ENCODE data around the gene RTCB.

RTCB gene

DNA sequence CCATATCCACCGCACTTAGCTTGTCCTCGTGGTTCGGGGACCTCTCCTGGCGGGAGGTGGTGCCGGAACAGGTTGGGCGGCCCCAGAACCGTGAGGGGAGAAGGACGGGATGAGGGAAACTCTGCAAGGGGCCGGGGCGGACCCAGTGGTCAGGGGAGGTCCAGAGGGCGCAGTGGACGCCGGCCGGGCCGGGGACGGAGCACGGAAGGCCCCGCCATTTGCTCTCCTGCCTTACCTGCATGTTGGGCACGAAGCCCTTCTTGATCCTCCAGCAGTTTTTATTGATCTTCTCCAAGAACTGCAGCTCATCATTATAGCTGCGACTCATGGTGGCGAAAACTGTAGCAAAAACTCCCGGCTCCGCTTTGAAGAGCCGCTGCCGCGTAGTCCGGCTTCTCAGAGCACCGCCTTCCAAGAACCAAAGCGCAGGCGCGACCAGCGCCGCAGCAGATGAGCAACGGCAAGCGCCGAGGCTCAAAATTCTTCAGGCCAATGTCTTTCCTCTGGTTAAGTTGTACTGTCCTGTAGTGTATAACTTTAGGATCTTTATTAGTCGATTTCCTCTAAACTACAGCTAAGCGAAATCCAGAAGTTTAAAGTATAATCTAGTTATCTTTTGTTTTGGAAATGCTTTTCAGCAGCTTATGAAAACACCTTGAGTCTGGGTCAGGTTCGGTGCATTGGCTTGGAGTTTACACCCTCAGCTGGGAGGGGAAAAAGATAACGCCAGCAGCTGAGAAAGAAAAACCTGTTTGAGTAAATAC, at the start of gene RTCB:
Gene RTCB (minus strand): TSS at position 419 of the 764 bp plus-strand sequence. CDS start 91 bp downstream, at position 328.
- peak in 57 of 58 donors; percentile 49 to 92 (median 84) for DNase-seq

DNA sequence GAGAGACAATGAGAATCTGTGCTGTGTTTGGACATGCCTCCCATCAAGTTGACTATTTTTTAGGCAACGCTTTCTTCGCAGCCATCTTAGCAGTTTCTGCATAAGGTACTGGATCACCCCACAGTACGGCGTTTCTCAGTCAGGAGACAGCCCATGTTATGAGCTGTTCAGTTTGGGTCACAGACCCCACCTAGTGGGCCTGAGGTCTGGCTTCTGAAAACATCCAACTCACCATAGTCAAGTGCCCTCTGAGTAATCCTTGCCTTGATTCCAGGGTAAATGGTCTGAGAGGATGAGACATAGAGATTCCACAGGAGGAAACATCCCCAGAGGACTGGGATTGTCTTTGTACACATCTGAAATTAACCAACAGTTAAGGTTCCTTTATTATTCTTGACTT, 45.0 kb upstream of the RTCB start:
- no peak for DNase-seq

DNA sequence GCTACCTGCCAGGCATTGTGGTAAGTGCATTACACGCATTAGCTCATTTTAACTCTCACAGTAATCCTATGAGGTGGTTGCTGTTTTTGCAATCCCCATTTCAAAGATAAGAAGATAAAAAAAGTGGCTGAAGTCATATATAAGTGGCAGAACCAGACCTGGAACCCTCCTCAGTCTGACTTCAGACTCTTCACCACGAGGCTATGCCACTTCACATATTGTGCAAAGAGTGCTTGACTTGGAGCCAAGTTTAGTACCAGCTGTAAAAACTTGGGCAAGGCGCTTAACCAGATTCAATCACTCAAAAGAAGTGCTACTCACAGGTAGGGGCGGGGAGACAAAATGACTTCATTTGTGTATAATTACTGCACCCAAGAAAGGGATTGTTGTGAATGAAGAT, 36.9 kb upstream of the RTCB start:
- DNase-seq: no peak

DNA sequence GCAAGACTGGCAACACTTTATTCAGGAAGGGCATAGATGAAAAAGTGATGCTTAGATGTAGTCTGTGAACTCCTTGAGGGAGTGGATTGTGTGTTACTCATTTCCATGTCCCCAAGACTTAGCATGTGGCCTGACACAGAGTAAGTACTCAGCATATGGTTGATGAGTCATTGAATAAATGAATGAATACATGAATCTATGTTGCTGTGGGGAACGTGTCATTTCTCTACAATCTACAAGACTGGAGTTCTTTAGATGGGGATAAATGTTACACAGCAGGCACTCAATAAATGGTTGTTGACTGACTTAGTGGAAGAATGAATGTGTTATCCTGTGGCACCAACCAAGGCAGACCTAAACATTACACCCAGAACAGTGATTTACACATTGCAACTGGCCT, 34.3 kb upstream of the RTCB start:
- DNase-seq: no peak

- DNase-seq: no peak
These were observed 32.0 kb upstream of the RTCB start for GRCh38 chr22:32444068-32444467.

GRCh38 chr22:32430352-32430751, 18.3 kb upstream of the RTCB start:
- no peak for DNase-seq

DNA sequence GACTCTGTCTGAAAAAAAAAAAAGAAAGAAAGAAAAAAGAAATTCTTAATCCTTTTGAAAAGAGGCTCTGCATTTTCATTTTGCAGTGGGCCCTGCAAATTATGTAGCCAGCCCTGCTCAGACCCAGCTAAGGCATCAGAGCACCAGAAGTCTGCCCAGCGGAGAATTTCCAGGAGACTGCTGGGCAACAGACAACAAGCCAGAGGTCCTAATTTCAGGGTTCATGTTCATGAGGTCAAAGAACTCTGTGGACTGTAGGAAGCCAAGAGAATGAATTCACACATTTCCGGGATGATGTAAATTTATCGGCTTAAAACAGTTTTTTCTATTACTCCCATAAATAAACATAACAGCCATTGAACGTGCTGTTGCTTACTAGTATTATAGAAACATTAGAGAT, 14.8 kb upstream of the RTCB start:
- no peak for DNase-seq

DNA sequence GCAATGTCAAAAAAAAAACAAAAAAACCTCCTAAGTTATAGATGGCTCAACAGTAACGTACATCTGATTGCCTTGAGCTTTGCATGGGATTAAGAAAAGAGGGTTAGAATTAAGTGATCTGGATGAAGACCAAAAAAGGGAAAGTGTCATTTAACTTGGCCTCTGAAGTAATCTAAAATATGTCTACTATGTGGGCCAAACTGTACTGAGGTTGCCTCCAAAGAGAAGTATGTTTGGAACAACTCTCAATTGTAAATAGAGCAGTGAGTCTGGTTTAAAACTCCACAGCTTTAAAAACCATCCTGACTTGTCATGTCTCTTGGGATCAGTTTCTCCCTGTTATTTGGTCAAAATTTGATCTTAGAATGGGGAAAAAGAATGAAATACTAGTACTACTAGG, 11.6 kb upstream of the RTCB start:
- DNase-seq: no peak

DNA sequence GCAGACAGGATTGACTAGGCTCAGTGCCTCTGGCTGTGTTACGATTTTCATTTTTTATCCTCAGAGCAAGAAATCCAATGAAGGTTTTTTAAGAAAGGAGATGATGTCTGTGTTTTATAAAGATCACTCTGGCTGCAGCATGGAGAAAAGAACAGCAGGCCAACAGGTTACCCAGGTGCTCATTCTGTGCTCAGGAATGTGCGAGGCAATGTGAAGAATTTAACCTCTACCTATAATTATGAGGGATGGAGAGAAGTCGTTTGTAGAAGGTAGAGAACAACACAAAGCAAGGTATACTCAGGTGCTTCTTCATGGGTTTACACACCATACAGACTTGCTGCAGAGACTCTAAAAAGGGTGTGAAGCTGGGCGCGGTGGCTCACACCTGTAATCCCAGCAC, 10.0 kb upstream of the RTCB start:
- DNase-seq: no peak

DNA sequence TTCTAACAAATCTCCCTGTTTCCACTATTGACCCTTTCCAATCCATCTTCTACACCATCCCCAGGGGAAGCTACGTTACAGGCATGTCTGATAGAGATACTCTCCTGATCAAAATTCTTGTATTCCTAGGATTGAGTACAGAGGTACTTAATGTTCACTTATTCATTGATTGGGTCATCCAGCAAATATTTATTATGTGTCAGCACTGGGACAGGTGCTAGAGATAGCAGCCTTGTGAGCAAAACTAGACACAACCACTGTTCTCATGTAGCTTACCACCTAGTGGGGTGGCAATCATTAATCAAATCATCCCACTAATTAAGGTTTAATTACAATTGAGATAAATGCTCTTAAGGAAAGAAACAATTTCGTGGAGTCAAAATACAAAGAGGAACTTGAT, 9.4 kb upstream of the RTCB start:
- no peak for DNase-seq

- no peak for DNase-seq
These were observed 5.9 kb upstream of the RTCB start for GRCh38 chr22:32417906-32418305.

GRCh38 chr22:32416556-32417085, 4.6 kb upstream of the RTCB start:
- DNase-seq: no peak

- no peak for DNase-seq
These were observed 2.1 kb upstream of the RTCB start for GRCh38 chr22:32414191-32414590.

DNA sequence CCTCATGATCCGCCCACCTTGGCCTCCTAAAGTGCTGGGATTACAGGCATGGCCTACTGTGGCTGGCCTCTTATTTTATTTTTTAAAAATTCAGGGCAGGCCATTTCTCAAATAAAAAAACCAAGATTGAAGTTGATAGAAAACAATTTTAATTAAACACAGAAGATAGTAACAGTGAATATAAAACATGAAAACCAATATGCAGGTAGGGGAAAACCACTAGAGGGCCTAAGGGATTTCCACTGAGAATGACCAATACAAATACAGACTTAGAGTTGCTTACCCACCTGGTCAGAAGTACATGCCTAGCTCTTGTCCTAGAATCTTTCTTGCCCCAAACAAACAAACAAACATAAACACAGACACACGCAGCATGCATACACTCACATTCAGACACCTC, 1.7 kb upstream of the RTCB start:
- peak in 1 of 58 donors; percentile 3 for DNase-seq

DNA sequence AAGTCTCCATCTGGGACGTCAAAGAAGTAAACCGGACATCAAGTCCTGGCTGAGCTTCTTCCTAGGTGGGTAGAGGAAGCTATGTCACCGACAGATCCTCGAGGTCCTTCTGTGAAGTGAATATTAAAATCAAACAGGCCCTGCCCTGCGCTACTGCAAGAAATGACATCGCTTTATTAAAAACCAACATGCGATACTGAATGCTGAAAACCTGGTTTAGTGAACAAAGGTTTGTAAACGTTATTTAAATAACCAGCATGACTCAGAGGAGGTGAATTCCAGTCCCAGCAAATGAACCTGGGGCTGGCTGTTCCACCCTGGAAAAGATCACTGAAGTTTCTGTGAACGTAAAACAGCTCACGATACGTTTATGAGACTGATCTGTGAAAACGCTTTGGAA, 645 bp downstream of the RTCB start:
- no peak for DNase-seq

- no peak for DNase-seq
These were observed 1.6 kb downstream of the RTCB start for GRCh38 chr22:32410459-32410858.

DNA sequence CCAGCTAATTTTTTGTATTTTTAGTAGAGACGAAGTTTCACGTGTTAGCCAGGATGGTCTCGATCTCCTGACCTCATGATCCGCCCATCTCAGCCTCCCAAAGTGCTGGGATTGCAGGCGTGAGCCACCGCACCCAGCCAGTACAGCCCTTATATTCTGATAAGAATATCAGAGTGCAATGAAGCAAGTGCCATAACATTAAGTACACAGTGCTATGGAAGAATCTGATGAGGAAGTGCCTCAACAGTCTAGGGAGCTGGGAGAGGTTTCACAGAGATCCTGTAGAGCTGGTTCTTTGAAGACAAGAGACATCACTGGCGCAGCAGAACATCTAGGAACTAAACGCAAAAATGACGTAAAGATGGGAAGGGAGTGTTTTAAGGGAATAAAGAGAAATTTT, 2.1 kb downstream of the RTCB start:
- DNase-seq: no peak

GRCh38 chr22:32407936-32408335, 4.1 kb downstream of the RTCB start:
- no peak for DNase-seq

GRCh38 chr22:32407312-32407711, 4.7 kb downstream of the RTCB start:
- no peak for DNase-seq

DNA sequence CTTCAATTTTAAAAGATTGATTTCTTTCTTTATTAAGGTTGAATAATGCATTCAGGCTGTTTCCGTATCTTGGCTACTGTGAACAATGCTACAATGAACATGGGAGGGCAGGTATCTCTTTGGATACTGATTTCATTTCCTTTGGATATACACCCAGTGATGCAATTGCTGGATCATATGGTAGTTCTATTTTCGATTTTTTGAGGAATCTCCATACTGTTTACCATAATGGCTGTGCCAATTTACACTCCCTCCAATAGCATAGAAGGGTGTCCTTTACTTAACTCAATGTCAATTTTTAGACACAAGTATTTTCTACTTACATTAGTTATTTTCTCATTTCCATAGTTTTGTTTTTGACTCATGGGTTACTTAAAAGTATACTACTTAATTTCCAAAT, 8.0 kb downstream of the RTCB start:
- DNase-seq: no peak

DNA sequence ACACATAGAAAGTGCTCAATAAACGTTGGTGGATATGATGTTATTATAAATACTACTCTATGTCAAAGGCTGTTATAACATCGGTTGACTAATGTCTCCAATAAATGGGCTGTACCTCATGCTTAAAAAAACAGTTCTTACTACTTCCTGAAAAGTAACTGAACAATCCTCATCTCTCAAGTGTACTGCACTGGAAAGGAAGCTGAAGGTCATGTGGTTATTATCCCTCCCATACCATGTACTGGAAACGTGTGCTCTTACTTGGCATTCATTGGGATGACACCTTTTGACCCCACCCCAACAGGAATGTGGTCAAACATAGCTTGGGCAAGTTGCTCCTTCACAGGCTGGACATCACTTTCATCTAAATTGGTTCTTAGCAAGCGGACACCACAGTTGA, 10.6 kb downstream of the RTCB start:
- DNase-seq: no peak

DNA sequence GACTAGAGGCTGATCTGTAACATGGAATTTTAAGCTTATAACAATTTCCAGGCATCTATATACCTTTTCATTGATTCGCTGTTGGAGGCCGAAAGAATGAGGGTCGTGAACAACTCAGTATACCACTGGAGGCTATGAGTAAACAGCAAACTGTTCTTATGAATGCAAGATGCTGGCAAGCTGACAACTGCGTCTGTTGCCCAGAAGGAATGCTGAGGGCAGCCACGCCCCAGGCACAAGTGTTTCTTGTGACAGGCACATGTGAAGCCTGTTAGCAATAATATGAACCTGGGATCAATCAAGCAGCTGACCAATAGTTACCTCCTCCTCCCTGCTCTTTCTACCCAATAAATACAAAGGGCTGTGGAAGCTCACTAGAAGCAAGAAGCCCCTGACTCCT, 15.3 kb downstream of the RTCB start:
- DNase-seq: no peak

DNA sequence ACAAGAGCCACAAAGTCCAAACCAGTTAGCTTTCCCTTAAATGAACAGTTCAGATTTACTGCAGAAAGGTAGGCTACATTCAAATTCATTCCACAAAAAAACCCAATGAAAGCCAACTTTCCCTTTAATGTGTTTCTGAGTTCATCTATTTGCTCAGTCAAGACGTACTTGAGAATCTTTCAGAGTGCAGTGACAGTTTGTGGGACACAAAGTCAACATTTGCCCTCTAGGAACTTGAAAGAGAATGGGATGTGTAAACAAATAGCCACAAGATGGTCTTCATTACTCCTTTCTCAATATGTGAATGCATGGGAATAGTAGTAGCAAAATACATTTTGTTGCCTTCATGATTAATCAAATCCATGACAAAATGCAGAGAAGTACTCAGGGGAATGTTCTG, 15.8 kb downstream of the RTCB start:
- no peak for DNase-seq

DNA sequence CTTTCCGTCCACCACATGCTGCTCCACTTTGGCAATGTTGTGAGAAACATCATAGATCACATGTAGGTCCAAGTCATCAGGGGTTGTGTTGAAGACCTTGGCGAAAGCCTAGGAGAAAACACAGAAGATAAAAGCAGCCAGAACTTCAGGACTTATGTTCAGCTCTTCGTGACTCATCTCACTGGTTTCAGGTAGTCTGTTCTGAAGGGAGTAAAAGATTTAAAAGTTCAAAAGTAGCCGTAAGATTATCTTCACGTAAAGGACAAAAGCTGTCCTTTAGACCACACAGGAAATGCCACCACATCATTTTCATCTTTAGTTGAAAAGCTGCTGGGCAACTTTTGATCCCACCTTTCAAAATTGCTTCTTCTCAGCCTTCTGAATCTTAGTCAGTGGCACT, 16.9 kb downstream of the RTCB start:
- DNase-seq: no peak

Measured in anterior cingulate cortex (tissue), 58 donors.